NCI-H1092 treated with DMSO at 0.1 percent for 48 hours (cell line): ENCODE results near the gene VPS4A.

ENCODE experiments used
- DNase-seq: peaks from one replicate; lab custom pipeline; 2025; lab: John Stamatoyannopoulos, UW

VPS4A gene

DNA sequence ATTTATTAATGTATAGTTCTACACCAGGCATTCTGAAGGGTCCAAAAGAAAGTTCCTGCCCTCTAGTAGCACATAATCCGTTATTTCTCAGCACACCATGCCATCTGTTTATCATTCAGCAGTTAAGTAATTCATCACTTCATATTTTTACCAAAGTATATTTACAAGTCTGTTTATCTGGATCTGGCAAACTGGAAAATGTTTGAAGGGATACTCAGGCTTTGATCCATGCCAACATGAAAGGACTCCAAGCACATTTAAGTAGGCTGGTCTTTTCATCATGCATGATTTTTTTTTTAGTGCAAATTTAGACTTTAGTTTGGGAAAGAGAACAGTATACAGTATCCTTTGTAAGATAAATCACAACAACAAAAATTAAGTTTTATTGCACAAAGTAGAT is 4.1 kb upstream of the VPS4A start:
- no peak for DNase-seq

DNA sequence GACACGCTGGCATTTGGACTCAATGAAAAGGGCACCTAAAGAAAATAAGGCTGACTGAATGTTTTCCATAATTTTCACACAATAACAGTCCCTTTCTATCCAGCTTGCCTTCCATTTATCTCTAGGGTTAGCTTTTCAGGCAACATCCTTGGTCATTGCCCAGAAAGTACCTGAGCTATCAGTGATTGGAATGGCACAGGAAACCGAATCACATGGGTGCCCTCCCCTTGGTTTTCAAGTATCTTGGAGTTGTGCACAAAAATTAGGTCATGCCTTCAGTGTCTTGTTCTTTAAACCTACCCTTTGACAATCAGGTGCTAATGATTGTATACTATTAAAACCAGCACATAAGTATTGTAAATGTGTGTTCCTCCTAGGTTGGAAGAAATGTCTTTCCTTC is 3.3 kb upstream of the VPS4A start:
- DNase-seq, result no peak

DNA sequence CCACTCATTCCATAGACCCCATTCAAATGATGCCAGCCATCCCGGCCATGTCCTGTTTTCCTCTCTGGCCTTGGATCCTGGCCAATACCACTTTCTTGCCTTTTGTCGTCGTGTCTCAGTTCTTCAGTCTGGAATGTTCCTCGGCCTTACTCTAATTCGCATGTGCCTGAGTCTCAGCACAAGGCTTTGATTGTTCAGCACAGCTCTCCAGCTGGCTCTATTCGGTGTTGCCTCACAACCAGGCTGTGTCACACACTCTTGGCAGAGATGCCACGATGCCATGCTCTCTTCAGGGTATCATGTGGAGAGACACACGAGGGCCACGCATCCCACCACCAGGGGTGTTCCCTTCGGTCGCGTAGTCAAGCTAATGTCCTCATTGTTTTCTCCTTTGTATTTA is 1.8 kb upstream of the VPS4A start:
- DNase-seq, result no peak

DNA sequence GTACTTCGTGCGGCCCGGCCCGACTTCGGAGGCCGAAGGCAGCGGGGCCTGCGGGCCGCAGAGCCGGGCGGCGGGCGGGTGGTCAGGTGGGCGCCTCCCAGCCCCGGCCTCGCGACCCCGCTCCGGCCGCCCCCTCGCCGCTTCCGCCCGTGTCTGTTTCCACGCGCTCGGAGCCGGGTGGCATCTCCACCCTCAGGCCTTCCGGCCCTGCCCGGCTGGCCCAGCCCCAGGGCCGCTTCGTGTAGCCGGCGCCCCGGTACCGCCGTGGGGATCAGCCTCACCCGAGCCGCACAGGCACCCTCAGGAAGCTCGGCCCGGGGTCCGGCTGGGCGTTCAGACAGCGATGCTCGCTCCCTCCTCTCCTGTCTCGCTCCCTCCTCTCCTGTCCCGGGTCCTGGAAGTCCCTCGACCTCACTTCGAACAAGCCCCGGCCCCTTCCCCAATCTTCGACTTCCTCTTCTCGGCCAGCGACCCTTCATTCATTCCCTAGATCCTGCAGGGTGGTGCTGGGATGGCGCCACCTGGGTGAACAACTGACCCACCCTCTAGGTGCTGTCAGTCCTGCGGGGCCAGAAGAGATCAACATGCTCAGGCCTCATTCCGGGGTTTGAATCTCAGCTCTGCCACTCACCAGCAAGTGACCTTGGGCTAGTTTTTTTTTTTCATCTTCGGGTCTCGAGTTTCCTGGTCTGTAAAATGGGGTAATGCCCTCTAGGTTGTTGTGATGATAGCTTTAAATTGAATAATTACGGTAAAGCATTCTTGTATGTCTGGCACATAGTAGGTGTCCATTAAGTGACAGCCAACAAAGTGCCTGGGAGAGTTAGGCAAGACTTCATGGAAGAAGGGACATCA is 610 bp downstream of the VPS4A start:
- peak; percentile 29 for DNase-seq

DNA sequence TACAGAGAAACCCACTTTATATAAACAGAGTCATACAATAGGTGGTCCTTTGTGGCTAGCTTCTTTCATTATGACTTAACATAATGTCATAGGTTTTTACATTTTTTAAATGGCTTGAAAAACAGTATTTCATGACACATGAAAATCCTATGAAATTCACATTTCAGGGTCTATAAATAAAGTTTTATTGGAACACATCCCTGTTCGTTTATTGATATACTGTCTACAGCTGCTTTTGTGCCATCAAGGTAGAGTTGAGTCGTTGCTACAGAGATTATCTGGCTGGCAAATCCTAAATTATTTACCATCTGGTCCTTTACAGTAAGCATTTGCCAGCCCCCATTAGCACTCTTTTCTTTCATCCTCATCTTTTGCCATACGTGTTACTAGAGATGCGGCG is 2.3 kb downstream of the VPS4A start:
- DNase-seq, result no peak

DNA sequence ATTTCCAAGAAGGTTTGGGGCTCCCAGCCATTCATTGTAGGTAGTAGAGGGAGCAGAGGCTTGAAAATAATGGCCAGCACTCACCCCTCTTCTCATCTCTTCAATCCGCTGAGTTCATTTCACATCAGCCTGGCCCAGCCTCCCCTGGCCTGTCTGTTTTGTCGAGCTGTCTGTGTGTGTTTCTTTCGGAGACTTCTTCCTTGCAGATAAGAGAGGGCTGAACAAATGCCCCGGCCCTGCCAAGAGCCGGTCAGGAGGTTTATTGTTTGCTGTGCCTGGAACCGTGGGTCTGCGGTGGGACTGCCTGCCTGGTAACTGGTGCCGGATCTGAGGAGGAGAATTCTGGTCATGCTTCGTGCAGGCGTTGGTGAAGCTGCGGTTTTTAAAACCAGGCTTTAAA is 3.4 kb downstream of the VPS4A start:
- no peak for DNase-seq

DNA sequence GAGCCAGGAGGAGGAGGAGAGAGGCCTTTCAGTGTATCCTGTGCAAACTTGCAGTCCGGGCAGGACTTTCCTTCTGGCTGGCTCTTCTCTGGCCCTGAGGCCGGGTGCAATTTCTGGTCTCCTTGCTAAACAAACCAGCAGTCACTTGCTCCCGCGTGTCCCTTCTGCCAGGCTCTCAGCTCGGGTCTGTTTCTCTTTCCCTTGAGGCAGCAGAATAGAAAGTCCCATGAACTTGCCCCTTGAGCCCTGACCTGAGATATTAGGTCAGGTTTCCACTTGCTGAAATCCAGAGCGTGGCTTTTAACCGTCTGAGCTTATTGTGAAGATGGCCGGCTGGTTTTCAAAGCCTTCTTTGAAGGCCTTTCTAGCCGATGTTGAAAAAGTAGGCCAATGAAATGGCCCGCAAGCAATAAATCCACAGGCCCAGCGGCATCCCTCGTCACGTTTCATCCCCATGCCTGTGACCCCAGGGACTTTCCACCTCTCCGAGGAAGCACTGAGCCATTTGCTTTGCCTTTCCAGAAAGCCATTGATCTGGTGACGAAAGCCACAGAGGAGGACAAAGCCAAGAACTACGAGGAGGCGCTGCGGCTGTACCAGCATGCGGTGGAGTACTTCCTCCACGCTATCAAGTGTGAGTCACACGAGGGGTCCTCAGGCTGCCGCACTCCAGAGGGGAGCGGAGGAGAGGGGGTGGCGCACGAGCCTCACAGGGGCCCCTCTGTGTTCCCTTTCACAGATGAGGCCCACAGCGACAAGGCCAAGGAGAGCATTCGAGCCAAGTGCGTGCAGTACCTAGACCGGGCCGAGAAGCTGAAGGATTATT is 4.5 kb downstream of the VPS4A start:
- DNase-seq, result no peak

DNA sequence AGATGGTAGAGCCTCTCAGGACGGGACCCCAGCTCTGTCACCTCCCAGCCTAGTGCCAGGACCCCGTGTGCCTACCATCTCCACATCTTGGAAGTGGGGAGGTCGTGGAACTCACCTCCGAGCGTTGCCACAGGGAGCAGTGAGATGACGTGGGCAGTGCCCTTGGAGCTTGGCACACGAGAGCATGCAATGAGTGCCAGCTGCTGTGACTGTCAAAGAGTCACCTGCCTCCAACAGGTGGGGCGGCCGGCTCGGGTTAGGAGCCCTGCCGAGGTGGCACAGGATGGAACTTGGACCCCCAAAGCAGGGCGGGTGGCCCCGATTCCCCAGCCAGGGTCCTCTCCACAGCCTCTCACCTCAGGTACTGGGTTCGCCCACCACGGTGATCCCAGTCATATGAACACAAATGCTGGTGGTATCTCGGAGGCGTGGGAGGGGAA is 5.5 kb downstream of the VPS4A start:
- no peak for DNase-seq

DNA sequence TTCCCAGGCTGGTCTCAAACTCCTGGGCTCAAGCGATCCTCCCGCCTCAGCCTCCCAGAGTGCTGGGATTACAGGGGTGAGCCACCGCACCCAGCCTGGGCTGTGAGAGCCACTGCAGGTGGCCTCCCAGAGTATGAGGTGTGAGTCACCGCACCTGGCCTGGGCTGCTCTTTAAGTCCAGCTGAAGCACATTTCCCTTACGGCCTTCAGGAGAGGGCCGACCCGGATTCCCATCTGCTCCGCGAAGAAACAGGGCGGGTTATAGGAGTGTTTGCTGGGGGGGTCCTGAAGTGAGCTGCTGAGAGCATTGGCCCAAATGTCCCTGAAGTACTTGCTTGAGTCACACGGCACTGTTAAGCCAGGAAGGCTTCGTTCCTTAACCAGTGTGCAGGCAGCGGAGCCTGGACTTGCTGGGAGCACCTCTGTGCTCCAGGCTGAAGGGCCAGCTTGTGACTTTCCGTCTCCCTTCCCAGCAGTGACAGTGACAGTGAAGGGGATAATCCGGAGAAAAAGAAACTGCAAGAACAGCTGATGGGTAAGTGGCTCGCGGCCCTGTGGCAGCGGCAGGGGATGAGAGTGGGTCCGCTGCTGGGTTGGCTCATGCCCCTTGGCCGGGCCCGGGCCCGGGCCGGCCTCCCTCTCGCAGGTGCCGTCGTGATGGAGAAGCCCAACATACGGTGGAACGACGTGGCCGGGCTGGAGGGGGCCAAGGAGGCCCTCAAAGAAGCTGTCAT is 7.2 kb downstream of the VPS4A start:
- no peak for DNase-seq

DNA sequence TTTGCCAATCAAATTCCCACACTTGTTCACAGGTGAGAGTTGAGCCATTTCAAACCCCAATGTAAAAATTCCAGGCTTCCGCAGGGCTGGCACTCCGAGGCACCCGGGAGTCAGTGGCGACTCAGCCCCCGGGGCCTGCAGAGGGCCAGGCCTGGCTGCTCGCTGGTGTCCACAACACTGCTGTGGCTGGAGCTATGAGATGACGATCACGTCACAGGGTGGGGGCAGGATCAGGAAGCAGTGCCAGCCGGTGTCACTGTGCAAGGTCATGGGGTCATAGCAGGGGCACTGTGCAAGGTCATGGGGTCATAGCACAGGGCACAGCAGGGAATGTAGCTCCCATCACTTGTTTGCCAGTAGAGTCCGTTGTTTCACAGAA is 7.8 kb downstream of the VPS4A start:
- DNase-seq, result no peak

DNA sequence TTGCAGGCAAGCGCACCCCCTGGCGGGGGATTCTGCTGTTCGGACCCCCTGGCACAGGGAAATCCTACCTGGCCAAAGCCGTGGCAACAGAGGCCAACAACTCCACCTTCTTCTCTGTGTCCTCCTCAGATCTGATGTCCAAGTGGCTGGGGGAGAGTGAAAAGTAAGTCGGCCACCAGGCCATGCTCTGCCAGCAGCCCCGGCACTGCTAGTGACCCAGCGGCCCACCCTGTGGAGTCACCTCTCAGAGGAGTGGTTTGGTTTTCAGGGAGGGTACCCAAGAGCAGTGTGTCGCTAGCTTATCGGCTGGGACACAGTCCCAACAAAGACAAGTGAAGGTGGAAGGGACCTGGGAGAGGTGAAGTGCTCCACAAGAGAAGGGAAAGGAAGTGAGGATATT is 8.2 kb downstream of the VPS4A start:
- DNase-seq, result no peak

DNA sequence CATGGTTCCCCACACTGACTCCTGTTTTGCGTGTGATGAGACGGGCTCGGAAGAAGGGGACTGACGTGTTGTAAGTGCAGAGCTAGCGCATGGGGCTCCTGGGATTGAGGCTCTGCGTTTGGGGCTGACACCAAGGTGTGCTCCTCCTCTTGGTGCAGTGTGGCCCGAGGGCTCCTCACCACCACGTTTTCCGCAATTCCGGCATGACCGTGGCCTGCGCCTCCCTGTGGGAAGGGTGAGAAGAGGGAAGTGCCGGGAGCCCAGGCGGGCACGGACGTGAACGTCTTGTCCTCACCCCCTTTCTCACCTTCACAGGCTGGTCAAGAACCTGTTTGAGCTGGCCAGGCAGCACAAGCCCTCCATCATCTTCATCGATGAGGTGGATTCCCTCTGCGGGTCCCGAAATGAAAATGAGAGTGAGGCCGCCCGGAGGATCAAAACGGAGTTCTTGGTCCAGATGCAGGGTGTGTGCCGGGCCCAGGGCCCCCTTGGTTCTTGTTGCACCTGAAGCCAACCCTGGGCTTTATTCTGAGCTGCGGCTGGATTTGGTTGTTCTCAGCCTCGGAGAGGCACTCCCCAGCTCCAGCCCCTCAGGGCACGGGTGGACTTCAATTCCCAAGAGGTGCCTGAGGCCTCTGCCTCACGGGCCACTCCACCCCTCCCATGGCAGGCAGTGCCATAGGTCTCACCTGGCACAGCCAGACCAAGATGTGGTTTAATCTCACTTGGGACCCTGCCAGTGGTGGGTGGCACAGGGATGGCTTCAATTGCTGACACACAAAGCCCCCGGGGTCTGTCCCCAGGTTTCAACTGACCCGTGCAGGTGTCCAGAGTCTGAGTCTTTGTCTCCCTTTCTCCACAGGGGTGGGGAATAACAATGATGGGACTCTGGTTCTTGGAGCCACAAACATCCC is 8.9 kb downstream of the VPS4A start:
- DNase-seq, result no peak

DNA sequence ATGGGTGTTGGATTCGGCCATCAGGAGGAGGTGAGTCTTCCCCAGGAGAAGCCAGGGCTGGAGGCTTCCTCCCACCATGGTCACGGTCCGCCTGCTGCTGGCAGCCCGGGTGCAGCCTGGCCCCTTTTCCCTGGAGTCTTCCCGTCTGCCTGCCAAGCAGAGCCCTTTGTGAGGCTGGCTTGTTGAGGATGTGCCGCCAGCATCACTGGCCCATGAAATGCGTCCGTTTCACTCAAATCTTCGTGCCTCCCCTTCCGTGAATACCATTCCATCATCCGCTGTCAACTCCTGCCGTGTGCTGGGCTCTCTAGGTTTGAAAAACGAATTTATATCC is 9.6 kb downstream of the VPS4A start:
- no peak for DNase-seq

DNA sequence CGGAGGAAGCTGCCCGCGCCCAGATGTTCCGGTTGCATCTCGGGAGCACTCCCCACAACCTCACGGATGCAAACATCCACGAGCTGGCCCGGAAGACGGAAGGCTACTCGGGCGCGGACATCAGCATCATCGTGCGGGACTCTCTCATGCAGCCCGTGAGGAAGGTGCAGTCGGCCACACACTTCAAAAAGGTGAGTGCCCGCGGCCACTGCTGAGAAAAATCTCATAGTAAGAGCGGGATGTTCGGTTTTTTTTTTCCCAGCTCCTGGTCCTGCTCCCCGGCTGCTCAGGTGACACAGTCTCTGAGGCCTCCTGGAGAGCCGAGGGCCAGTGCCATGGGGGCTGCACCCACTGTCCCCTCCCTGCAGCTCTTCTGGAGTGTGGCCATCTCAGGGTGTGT is 9.9 kb downstream of the VPS4A start:
- DNase-seq, result no peak

DNA sequence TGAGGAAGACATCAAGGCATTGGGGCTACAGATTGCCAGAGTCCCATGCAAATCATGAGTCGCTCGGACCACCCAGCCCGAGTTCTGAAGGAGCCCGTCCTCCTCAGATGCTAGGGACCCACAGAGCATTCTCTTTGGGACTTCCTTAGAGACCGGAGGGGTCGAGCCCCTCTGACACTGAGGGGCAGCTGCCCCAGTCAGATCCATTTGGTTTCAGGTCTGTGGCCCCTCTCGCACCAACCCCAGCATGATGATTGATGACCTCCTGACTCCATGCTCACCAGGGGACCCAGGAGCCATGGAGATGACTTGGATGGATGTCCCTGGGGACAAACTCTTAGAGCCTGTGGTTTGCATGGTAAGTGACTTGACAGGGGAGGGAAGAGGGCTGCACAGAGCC is 11.2 kb downstream of the VPS4A start:
- no peak for DNase-seq

DNA sequence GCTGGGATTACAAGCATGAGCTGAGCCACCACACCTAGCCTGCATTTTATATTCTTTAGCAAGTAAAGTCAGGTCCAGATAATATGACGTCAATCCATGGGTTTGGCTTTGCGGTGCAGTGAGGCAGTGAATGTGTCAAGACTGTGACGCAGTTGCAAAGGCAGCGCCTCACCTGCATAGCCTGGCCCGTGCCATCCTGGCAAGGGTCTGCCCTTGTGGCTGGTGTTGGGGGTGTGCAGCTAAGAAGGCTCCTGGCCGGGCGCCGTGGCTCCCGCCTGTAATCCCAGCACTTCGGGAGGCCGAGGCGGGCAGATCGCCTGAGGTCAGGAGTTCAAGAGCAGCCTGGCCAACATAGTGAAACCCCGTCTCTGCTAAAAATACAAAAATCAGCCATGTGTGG is 12.3 kb downstream of the VPS4A start:
- no peak for DNase-seq

DNA sequence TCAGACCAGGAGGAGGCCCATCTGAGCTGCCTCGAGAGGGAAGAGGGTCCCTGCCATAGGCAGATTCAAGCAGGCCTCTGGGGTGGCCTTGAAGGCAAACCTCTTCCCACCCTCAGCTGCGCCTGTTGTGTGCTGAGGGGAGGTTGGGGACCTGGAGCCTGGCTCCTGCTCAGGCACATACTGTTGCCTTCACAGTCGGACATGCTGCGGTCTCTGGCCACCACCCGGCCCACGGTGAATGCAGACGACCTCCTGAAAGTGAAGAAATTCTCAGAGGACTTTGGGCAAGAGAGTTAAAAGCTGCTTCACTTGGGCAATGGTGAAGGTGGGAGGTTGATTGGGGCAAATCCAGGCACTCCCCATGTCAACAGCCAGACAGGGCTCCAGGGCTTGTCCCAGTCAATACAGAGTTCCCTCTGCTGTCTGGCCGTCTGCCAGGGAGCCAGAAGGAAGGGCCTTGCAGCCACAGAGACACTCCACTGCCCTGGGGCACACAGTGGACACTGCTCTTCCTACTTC is 12.9 kb downstream of the VPS4A start:
- DNase-seq, result no peak

DNA sequence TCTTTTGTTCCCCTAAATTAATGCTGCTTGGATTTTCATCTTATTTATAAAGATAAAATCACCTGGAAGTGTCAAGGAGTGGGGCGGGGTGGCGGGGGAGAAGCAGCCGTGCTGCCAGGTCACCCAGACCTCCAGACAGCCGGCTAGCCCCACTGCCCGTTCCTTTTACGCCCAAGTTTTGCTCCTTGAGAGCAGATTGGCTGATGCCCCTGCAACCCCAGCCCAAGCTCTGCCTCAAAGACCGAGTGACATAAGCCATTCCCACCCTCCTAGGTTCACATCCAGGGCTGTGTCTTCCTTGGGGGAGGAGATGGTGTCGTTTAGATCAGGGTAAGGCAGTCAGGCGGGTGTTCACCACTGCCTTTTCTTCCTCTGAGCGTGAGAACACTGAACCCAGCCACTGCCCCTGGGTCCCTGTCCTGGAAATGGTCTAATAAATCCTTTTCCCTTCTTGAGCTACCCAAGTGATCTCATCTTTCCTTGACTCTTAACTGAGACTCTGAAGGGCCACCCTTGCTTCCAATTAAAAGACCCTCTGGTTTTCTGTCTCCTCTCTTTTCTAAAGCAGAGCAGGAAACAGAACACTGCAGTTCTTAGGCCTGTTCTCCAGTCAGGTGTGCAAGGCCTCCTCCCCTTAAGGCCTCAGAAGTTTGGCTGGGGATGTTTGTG is 13.6 kb downstream of the VPS4A start:
- no peak for DNase-seq

DNA sequence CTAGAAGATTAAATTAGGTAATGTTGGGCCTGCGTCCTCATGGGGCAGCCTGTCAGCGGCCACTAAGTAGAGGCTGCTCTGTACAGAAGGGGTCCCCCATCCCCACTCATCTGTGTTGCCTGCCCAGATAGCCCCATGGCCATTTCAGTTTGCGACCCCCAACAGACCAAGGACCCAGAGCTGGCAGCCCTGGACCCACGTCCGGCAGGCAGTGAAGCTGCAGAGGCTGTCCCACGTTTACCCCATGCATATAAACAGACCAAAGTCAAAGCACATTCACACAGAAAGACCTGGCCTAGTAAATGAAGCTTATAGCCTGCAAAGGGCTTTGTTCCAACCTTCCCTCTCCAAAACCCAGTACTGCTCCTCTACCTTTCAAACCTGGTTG is 14.6 kb downstream of the VPS4A start:
- DNase-seq, result no peak

DNA sequence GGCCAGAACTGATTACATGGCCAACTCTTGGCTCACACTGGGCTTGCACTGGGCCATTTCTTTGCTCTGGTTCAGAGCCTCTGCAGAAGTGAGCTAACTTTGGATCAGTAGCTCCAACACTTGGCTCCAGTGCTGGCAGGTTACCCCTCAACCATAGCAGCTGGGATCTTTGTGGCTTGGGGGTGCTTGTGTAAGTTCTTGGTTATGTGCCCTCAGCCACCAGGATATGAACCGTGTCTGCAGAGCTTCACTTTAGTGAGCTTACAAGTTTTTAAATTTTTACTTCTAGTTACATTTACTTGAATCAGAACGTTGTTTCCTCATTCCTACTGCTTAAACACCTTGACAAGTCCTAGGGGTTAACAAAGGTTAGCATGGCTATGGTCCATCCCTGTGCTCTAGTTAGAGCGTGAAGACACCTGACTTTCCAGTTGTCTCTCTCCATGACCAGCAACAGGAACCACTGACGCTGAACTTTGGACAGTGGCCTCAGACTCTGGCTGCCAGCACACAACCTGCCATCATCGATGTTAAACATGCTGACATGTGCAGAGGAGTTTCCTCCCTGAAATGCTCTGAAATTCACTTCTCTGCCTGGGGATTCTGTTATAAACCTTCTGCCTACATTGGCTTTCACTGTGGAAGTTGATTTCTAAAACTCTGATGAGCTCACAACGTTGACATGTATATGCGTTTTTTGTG is 15.2 kb downstream of the VPS4A start:
- DNase-seq, result no peak
